ENCODE results near the gene SLC25A1.

GRCh38 chr22:19215360-19215759 lies 36.8 kb upstream of the SLC25A1 start:
- TF ChIP-seq EZH2 (IDR thresholded peaks at IDR 0.05; ENCODE audit: low read depth, low read length, severe bottlenecking) = no peak
- TF ChIP-seq YY1 (IDR thresholded peaks at IDR 0.05; ENCODE audit: low read depth, low read length) = no peak

Measured in H1 (cell line).